ENCODE data around the gene NISCH. TPM values are rescaled to one million over a fixed set of nuclear protein-coding genes. Genes with fewer than 3 reads are reported as not detected.

The NISCH gene
- polyA plus RNA-seq, 4 donors, result 85.4 to 152 (median 117) TPM

- no peak for DNase-seq (ENCODE audit: low read depth in 4 of 4, low spot score in 2 of 4)
These were observed 20.8 kb upstream of the NISCH start for GRCh38 chr3:52434491-52435115.

- DNase-seq (ENCODE audit: low read depth in 4 of 4, low spot score in 2 of 4), result no peak
These were observed 19.9 kb upstream of the NISCH start for GRCh38 chr3:52435246-52436101.

GRCh38 chr3:52436500-52437149 is 18.8 kb upstream of the NISCH start:
- DNase-seq (ENCODE audit: low read depth in 4 of 4, low spot score in 2 of 4), result no peak

GRCh38 chr3:52437326-52438103 is 17.9 kb upstream of the NISCH start:
- DNase-seq (ENCODE audit: low read depth in 4 of 4, low spot score in 2 of 4), result no peak

- no peak for DNase-seq (ENCODE audit: low read depth in 4 of 4, low spot score in 2 of 4)
These were observed 17.4 kb upstream of the NISCH start for GRCh38 chr3:52438104-52438376.

- no peak for DNase-seq (ENCODE audit: low read depth in 4 of 4, low spot score in 2 of 4)
These were observed 16.6 kb upstream of the NISCH start for GRCh38 chr3:52438579-52439425.

- DNase-seq (ENCODE audit: low read depth in 4 of 4, low spot score in 2 of 4), result no peak
These were observed 15.8 kb upstream of the NISCH start for GRCh38 chr3:52439426-52440248.

GRCh38 chr3:52440249-52440551 is 15.2 kb upstream of the NISCH start:
- DNase-seq (ENCODE audit: low read depth in 4 of 4, low spot score in 2 of 4), result no peak

- no peak for DNase-seq (ENCODE audit: low read depth in 4 of 4, low spot score in 2 of 4)
These were observed 14.7 kb upstream of the NISCH start for GRCh38 chr3:52440671-52441070.

GRCh38 chr3:52441091-52441771 is 14.2 kb upstream of the NISCH start:
- DNase-seq (ENCODE audit: low read depth in 4 of 4, low spot score in 2 of 4), result no peak

- no peak for DNase-seq (ENCODE audit: low read depth in 4 of 4, low spot score in 2 of 4)
These were observed 13.6 kb upstream of the NISCH start for GRCh38 chr3:52441772-52442332.

GRCh38 chr3:52442409-52443267 is 12.8 kb upstream of the NISCH start:
- no peak for DNase-seq (ENCODE audit: low read depth in 4 of 4, low spot score in 2 of 4)

- DNase-seq (ENCODE audit: low read depth in 4 of 4, low spot score in 2 of 4), result no peak
These were observed 12.2 kb upstream of the NISCH start for GRCh38 chr3:52443268-52443610.

GRCh38 chr3:52443791-52444687 is 11.4 kb upstream of the NISCH start:
- DNase-seq (ENCODE audit: low read depth in 4 of 4, low spot score in 2 of 4), result no peak

GRCh38 chr3:52444860-52445793 is 10.3 kb upstream of the NISCH start, which contains the start of gene SEMA3G:
Gene SEMA3G, minus strand, starts transcription at chr3:52445103. Its CDS starts 76 bp downstream, at chr3:52445027.
- DNase-seq (ENCODE audit: low read depth in 4 of 4, low spot score in 2 of 4), result no peak

GRCh38 chr3:52446042-52446441 is 9.4 kb upstream of the NISCH start:
- DNase-seq (ENCODE audit: low read depth in 4 of 4, low spot score in 2 of 4), result no peak

Measured in left renal cortex interstitium (tissue), 4 donors.